ENCODE data around the gene ANAPC7.
"Not testable (repeated sequence)": the region's sequence is repeated elsewhere in the genome, so short reads cannot be mapped to it uniquely, and the experiment has no call there.

GRCh38 chr12:110358384-110359097 is 45.0 kb downstream of the ANAPC7 start:
- TF ChIP-seq, protein P1, sequence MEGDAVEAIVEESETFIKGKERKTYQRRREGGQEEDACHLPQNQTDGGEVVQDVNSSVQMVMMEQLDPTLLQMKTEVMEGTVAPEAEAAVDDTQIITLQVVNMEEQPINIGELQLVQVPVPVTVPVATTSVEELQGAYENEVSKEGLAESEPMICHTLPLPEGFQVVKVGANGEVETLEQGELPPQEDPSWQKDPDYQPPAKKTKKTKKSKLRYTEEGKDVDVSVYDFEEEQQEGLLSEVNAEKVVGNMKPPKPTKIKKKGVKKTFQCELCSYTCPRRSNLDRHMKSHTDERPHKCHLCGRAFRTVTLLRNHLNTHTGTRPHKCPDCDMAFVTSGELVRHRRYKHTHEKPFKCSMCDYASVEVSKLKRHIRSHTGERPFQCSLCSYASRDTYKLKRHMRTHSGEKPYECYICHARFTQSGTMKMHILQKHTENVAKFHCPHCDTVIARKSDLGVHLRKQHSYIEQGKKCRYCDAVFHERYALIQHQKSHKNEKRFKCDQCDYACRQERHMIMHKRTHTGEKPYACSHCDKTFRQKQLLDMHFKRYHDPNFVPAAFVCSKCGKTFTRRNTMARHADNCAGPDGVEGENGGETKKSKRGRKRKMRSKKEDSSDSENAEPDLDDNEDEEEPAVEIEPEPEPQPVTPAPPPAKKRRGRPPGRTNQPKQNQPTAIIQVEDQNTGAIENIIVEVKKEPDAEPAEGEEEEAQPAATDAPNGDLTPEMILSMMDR (IDR thresholded peaks at IDR 0.05; ENCODE audit: borderline replicate concordance, extremely low read depth, low read length, poor library complexity, severe bottlenecking): peak; percentile 31
- TF ChIP-seq EZH2 (IDR thresholded peaks at IDR 0.05; ENCODE audit: borderline replicate concordance, low read depth, low read length, severe bottlenecking): not testable (repeated sequence)
